ENCODE results near the gene BCL11A.

BCL11A gene

GRCh38 chr2:60544954-60545560 lies 8.4 kb downstream of the BCL11A start:
- no peak for DNase-seq (ENCODE audit: low spot score)

- no peak for DNase-seq (ENCODE audit: low spot score)
Measured at GRCh38 chr2:60544062-60544461, 9.4 kb downstream of the BCL11A start.

- no peak for DNase-seq (ENCODE audit: low spot score)
Measured at GRCh38 chr2:60541056-60541651, 12.3 kb downstream of the BCL11A start.

- DNase-seq (ENCODE audit: low spot score), result no peak
Measured at GRCh38 chr2:60540074-60540473, 13.4 kb downstream of the BCL11A start.

- no peak for DNase-seq (ENCODE audit: low spot score)
Measured at GRCh38 chr2:60539140-60539539, 14.3 kb downstream of the BCL11A start.

GRCh38 chr2:60538101-60538500 lies 15.4 kb downstream of the BCL11A start:
- DNase-seq (ENCODE audit: low spot score), result no peak

- no peak for DNase-seq (ENCODE audit: low spot score)
Measured at GRCh38 chr2:60536746-60537145, 16.7 kb downstream of the BCL11A start.

GRCh38 chr2:60535685-60536312 lies 17.7 kb downstream of the BCL11A start:
- DNase-seq (ENCODE audit: low spot score), result no peak

GRCh38 chr2:60534892-60535684 lies 18.4 kb downstream of the BCL11A start:
- no peak for DNase-seq (ENCODE audit: low spot score)

GRCh38 chr2:60534052-60534685 lies 19.3 kb downstream of the BCL11A start:
- no peak for DNase-seq (ENCODE audit: low spot score)

- no peak for DNase-seq (ENCODE audit: low spot score)
Measured at GRCh38 chr2:60533101-60534051, 20.1 kb downstream of the BCL11A start.

- no peak for DNase-seq (ENCODE audit: low spot score)
Measured at GRCh38 chr2:60532421-60532820, 21.0 kb downstream of the BCL11A start.

- no peak for DNase-seq (ENCODE audit: low spot score)
Measured at GRCh38 chr2:60531701-60532133, 21.7 kb downstream of the BCL11A start.

GRCh38 chr2:60530660-60531281 lies 22.7 kb downstream of the BCL11A start:
- no peak for DNase-seq (ENCODE audit: low spot score)

GRCh38 chr2:60529785-60530627 lies 23.4 kb downstream of the BCL11A start:
- no peak for DNase-seq (ENCODE audit: low spot score)

- no peak for DNase-seq (ENCODE audit: low spot score)
Measured at GRCh38 chr2:60529136-60529784, 24.2 kb downstream of the BCL11A start.

GRCh38 chr2:60528281-60529020 lies 25.0 kb downstream of the BCL11A start:
- no peak for DNase-seq (ENCODE audit: low spot score)

GRCh38 chr2:60527762-60528161 lies 25.7 kb downstream of the BCL11A start:
- DNase-seq (ENCODE audit: low spot score), result no peak
